ENCODE results near the gene FCHSD2. TPM values are rescaled to one million over a fixed set of nuclear protein-coding genes. Genes with fewer than 3 reads are reported as not detected.
"Not testable (repeated sequence)": the region's sequence is repeated elsewhere in the genome, so short reads cannot be mapped to it uniquely, and the experiment has no call there.

The FCHSD2 gene
- total RNA-seq, 2 donors from 2014 or later: 36.0 to 48.0 TPM

DNA sequence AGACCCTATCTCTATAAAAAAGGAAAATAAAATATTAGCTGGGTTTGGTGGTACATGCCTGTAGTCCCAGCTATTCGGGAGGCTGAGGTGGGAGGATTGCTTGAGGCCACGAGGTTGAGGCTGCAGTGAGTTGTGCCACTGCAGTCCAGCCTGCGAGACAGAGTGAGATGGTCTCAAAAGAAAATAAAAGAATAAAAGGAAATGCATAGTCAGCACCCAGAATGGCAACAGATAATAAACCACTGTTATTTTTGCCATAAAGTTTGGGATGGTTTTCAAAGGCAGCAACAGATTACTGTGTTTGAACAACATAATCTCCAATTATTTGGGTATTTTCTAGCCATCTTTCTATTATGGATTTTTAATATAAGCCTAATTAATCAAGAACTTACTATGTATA lies 266.0 kb downstream of the FCHSD2 start:
- DNase-seq (no peak), ATAC-seq (no peak)
- intact Hi-C loops (cut with DNase I): no loop called here

DNA sequence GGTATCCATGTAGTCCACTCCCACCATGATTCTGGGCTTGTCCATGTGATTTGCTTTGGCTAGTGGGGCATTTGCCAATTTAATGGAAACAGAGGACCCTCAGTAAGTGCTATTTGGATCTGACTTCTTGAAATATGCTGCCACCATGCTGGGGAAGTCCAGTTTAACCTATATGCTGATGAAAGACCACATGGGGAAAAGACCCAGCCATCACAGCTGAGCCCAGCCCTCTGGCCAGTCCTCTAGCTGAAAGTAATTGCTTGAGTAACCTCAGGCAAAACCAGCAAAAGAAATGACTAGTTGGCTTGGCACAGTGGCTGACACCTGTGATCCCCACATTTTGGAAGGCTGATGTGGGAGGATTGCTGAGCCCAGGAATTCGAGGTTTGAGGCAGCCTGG lies 266.4 kb downstream of the FCHSD2 start:
- ATAC-seq (no peak), DNase-seq (no peak)
- intact Hi-C loops (cut with DNase I): no loop called here

DNA sequence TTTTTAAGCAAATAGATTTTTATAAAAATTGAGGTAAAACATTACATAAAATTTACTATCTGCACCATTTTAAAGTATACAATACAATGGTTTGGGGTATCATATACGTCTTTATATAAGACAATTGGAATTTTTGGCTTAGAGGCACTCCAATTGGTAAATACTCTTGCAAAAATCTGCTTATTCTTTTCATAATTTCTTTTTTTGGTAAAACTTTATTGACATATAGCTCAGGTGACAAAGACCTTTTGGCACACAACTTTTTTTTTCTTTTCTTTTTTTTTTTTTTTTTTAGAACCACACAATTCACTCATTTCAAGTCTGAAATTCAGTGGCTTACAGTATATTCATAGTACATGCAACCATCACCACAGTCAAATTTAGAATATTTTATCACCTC lies 270.1 kb downstream of the FCHSD2 start:
- no peak for ATAC-seq
- intact Hi-C loops (cut with DNase I): no loop called here
- no peak for DNase-seq

DNA sequence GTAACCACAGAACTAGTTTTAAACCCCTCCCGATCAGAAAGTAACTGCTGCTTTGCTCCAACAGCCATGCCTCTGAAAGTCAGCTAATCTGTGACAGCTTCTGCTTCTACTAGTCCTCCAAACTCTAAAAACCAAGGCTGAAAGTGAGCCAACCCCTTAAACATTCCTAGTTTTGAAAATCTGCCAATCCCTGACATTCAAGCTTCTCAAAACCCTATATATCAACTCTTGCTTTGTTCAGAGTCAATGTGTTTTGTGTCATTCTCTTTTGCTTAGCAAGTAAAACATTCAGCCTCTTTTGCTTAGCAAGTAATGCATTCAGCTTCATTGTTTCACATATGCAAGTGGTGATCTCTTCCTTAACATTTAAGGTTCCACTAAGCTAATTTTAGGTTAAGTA lies 271.0 kb downstream of the FCHSD2 start:
- DNase-seq: no peak
- intact Hi-C loops (cut with DNase I): no loop called here
- ATAC-seq: no peak

DNA sequence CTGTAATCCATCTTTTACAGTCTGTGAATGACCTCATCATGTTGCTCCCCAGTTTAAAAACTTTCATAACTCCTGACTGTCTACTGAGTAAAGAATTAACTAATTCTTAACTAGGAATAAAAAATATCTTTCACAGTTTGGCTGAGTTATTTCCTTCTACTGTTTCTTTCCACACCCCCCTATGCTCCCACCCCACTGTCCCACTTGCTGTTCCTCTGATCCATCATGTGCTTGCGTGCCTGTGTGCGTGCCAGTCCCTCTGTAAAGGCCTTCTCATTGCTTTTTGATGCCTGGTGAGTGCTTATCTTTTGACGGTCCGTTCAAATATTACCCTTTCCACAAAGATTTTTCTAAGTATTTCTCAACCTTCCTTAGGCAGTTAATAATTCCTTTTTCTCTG lies 272.3 kb downstream of the FCHSD2 start:
- DNase-seq (peak; percentile 24), ATAC-seq (no peak)
- intact Hi-C loops (cut with DNase I): no loop called here

DNA sequence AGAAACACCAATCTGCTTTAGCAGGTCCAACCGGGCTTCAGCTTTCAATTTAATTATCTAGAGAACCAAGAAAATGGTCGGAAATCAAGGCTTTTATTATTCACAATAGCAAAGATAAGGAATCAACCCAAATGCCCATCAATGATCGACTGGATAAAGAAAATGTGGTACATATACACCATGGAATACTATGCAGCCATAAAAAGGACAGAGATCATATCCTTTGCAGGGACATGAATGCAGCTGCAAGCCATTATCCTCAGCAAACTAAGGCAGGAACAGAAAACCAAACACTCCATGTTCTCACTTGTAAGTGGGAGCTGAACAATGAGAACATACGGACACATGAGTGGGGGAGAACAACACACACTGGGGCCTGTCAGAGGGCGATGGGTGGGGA lies 274.1 kb downstream of the FCHSD2 start:
- intact Hi-C loops (cut with DNase I): no loop called here
- no peak for DNase-seq
- ATAC-seq: no peak

DNA sequence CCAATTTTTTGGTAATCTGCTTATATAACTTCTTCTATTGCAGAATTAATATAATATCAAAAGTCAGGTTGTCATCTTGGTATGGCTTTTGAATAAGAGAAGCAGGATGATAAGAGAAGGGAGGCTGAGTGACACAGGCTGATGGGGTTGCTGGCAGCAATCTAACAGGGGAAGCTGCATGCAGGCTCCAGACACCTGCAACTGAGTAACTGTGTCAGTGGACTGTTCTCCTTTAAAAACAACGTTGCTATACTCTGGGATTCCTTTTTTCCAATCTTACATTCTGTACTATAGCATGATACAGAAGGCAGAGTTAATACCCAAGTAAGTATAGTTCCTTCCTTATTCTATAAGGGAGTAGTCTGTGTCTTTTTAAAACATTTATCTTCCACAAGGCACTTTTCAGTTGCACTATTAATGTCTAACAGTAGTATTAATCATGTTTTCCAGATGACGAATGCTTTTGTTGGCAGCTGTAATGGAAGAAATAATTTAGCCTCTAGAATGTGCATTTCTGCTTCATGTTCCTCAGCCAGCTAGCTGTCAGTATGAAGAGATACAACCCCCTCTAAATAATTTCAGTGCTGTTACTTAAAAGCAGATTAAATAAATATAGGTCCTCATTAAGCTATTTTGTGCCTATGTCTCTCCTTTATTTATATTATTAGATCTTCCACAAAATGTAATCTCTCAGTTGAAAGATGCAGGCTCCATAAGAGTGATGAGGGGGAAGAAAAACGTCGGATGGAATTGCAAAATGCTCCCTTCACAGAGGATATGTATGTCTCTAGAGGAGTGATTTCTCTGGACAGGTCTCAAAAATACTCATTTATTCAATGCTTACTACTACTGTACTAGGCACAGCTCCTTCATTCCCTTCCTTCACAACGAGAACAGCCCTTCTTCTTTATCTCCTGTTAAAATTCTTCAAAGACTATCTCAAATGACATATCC lies 277.1 kb downstream of the FCHSD2 start:
- peak; percentile 34 for DNase-seq
- intact Hi-C loops (cut with DNase I): no loop called here
- ATAC-seq: peak; percentile 84 to 88

DNA sequence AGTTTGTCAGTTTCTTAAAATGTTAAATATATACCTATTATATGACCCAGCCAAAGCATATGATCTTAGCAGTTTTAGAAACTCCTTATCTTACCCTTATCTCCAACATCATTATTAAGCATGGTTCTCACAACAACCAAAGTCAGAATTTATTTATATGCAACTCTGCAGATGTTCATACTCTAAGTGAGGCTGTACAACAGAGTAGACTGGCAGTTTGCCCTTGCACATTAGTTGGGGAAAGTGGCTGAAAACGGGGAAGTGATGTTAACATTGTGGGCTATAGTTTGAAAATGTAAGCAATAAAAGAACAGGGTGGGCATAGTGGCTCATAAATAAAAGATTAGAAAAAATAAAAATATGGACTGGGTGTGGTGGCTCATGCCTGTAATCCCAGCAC lies 278.2 kb downstream of the FCHSD2 start:
- intact Hi-C loops (cut with DNase I): no loop called here
- ATAC-seq (no peak), DNase-seq (no peak)

DNA sequence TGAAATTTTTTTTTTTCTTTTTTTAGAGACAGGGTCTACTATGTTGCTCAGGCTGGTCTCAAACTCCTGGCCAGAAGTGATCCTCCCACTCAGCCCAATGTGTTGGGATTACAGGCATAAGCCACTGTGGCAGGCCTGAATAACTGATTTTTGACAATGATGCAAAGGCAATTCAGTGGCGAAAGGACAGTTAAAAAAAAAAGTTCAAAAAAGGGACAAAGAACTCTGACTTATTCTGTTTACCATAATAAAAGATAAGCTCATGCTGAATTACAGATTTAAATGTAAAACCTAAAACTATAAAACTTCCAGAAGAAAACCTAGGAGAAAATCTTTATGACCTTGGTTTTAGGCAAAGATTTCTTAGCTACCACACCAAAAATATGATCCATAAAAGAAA lies 279.0 kb downstream of the FCHSD2 start:
- intact Hi-C loops (cut with DNase I): no loop called here
- DNase-seq (no peak), ATAC-seq (no peak)

DNA sequence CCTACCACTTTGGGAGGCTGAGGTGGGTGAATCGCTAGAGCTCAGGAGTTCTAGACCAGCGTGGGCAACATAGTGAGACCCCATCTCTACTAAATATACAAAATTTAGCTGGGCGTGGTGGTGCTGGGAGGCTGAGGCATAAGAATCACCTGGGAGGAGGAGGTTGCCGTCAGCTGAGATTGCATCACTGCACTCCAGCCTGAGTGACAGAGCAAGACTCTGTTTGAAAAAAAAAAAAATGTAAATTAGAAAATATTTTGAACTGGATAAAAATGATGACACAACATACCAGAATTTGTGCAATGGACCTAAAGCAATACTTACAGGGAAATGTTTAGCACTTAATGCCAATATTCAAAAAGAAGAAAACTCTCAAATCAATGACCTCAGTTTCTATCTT lies 281.5 kb downstream of the FCHSD2 start:
- DNase-seq: no peak
- intact Hi-C loops (cut with DNase I): no loop called here
- no peak for ATAC-seq

DNA sequence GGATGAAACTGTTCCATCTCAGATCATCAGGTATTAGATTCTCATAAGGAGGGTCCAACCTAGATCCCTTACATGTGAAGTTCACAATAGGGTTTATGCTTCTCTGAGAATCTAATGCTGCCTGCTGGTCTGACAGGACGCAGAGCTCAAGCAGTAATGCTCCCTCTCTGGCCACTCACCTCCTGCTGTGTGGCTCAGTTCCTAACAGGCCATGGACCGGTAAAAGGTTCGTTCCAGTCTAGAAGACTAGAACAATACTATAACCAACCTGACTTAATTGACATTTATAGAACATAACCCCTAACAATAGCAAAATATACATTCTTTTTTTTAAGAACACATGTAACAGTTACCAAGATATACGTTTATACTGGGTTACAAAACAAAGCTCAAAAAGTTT lies 282.1 kb downstream of the FCHSD2 start:
- DNase-seq (no peak), ATAC-seq (no peak)
- intact Hi-C loops (cut with DNase I): no loop called here

DNA sequence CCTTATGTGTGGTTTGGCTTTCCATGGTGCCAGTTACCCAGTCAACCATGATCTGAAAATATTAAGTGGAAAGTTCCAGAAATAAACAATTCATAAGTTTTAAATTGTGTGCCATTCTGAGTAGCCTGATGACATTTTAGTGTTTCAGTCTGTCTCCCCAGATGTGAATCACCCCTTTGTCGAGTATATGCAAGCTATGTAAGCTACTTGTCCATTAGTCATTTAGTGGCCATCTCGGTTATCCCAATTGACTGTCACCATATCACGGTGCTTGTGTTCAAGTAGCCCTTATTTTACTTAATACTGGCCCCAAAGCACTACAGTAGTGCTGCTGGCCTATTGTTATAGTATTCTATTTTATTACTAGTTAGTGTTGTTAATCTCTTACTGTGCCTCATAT lies 283.0 kb downstream of the FCHSD2 start:
- ATAC-seq (no peak), DNase-seq (no peak)
- intact Hi-C loops (cut with DNase I): no loop called here

DNA sequence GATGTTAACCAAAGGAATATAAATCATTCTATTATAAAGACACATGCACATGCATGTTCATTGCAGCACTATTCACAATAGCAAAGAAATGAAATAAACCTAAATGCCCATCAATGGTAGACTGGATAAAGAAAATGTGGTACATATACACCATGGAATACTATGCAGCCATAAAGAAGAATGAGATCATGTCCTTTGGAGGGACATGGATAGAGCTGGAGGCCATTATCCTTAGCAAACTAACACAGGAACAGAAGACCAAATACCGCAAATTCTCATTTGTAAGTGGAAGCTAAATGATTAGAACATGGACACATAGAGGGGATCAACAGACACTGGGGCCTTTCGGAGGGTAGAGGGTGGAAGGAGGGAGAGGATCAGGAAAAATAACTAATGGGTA lies 283.9 kb downstream of the FCHSD2 start:
- DNase-seq; intact Hi-C loops (cut with DNase I); ATAC-seq: not testable (repeated sequence)

DNA sequence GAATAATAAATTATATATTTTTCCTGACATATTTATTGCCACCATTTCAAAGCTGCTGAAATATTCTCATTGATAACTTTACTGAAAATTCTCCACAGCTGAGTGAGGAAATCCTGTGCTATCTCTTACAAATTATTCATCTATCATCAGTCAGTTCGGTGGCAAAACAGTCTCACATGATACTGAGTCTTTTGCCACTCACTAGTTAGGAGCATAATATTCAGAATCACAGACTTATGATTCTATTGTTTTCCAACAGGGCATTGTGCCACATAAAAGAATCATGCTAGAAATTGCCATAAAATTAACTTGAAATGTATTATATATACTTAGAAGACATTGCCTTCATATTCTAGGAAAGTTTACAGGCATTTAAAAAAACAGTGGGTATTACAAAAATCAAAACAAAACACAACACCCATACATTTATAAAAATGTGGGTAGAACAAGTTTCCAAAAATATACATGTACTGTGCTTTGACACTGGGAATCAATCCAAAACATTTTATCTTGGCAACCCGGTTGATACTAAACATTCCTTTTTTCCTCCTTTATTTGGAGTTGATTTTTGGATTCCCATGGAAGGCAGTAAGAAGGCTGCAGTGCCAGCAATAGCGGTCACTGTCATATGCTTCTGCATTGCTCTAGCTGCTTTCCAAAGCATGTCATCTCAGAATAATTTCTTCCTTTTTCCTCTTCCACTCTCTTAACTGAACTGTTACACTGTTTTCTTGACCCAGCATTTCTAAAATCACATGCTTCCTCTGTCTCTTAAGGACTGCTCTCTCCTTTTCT lies 285.4 kb downstream of the FCHSD2 start:
- DNase-seq (no peak), ATAC-seq (peak; percentile 55 to 60)
- intact Hi-C loops (cut with DNase I): no loop called here

DNA sequence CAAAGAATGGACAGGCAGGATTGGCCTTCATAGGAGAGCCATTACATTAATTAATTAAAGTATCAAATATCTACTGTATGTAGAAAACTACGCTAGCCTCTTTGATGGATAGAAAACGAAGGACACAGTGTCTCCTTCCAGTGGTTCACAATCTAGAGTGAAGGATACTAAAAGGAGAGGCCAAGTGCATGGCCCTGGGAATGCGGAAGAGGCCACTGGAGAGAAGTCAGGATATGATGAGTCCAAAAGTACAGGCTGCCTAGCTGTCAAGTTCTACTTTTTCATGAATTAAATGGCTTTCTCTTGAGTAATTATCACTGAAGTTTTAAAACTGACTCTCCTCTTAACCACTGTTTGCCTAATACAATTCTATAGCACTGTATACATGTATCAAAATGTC lies 286.1 kb downstream of the FCHSD2 start:
- DNase-seq (no peak), ATAC-seq (peak; percentile 84 to 90)
- intact Hi-C loops (cut with DNase I): no loop called here

DNA sequence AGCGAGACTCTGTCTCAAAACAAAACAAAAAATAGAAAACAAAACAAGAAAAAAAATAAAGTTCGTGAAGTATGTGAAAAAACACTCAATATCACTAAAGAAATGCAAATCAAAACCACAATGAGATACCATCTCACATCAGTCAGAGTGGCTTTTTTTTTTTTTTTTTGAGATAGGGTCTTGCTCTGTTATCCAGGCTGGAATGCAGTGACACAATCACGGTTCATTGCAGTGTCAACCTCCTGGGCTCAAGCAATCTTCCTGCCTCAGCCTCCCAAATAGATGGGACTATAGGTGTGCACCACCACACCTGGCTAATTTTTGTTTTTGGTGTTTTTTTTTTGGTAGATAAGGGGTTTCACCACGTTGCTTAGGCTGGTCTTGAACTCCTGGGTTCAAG lies 290.4 kb downstream of the FCHSD2 start:
- ATAC-seq (no peak), DNase-seq (no peak)
- intact Hi-C loops (cut with DNase I): no loop called here

DNA sequence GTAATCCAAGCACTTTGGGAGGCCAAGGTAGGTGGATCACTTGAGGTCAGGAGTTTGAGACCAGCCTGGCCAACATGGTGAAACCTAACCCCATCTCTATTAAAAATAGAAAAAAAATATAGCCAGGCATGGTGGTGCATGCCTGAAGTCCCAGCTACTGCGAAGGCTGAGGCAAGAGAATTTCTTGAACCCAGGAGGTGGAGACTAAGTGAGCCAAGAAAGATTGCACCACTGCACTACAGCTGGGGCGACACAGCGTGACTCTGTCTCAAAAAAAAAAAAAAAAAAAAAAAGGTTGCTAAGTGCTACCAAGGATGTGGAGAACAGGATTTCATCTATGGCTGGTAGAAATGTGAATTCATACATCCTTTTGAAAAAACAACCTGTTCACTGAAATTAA lies 291.3 kb downstream of the FCHSD2 start:
- DNase-seq: no peak
- intact Hi-C loops (cut with DNase I): no loop called here
- ATAC-seq: no peak

DNA sequence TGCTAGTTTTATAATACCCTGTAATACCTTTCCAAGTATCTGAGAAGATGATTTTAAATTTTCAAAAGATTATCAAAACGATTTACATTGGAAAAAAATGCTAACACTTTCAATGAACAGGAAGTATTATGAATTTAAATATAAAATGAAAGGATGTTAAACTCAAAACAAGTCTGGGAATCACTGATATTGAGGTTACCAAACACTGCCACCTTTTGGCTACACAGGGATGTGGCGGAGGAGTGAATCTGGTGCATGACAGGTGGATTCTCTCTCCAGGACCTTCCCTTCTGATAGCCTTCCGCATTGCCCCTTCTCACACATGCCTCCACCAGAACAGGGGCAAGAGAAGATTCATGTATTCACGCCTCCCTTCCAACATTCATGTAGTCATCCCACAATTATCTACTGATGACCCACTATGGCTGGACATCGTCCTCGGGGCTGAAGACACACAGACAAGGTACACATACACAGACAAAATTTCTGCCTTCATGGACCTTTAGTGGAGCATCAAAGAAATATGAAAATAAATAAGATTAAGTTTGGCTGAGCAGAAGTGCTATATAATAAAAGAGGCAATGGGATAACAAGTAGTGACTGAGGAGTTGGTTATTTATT lies 293.2 kb downstream of the FCHSD2 start:
- DNase-seq (peak; percentile 35), ATAC-seq (peak; percentile 44 to 54)
- intact Hi-C loops (cut with DNase I): loop anchor here in 1 of 2 donors (2.0 kb wide), 1 partner anchor 18 kb away; no protein-coding TSS in a partner anchor

DNA sequence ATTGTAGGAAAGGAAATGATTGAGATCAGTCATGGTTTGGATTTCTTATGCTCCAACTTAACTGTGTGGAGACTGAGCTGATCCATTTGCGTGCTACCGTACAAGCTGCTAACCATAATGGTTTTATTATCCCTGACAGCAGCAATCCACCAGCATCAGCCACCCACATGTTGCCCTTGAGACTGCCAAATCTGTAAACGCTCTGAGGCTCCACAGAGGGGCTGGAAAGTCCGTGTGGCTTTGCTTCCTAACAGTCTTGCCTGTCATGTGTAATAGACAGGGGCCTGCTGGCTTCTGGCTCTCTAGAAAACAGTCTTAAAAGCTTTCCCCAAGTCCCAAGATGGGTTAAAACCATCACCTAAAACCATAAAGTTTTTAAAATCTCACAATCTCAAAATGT lies 297.8 kb downstream of the FCHSD2 start:
- intact Hi-C loops (cut with DNase I): no loop called here
- ATAC-seq (peak; percentile 75 to 80), DNase-seq (no peak)
